OCI-LY1 (cell line): ENCODE results near the gene MCCC1.

Experiments
- H2AFZ ChIP-seq: fragments of 200-600 bp; sonication (generic), shearing (Covaris generic); 2 replicates; pipeline ENCODE4 v1.6.0; 2014; ENCODE audit warnings: antibody characterized with exemption, mild to moderate bottlenecking, low read length
- H3F3A ChIP-seq: fragments of 200-600 bp; sonication (generic), shearing (Covaris generic); 2 replicates; pipeline ENCODE4 v1.6.0; 2014; ENCODE audit warnings: mild to moderate bottlenecking, antibody characterized with exemption, low read length, moderate library complexity; ENCODE audit not compliant: insufficient read depth
- H3K27ac ChIP-seq: fragments of 200-600 bp; sonication (generic); 2 replicates; pipeline ENCODE4 v1.5.1; 2014; ENCODE audit warnings: low read length, mixed run types, mild to moderate bottlenecking, low read depth; ENCODE audit not compliant: poor library complexity, severe bottlenecking
- H3K27me3 ChIP-seq: fragments of 200-600 bp; sonication (generic); 2 replicates; pipeline ENCODE4 v1.6.0; 2014; ENCODE audit warnings: antibody characterized with exemption, mild to moderate bottlenecking, low read length, moderate library complexity; ENCODE audit not compliant: insufficient read depth
- H3K36me3 ChIP-seq: fragments of 200-600 bp; sonication (generic); 2 replicates; pipeline ENCODE4 v1.6.1; 2014; ENCODE audit warnings: mild to moderate bottlenecking, antibody characterized with exemption, low read length, moderate library complexity, mixed read lengths; ENCODE audit not compliant: insufficient read depth
- H3K4me1 ChIP-seq: fragments of 200-600 bp; sonication (generic); 2 replicates; pipeline ENCODE4 v1.5.1; 2014; ENCODE audit warnings: mild to moderate bottlenecking, low read length, moderate library complexity; ENCODE audit not compliant: insufficient read depth, severe bottlenecking
- H3K4me2 ChIP-seq: fragments of 200-600 bp; sonication (generic), shearing (Covaris generic); 2 replicates; pipeline ENCODE4 v1.6.1; 2014; ENCODE audit warnings: low read length
- H3K4me3 ChIP-seq: fragments of 200-600 bp; sonication (generic); 2 replicates; pipeline ENCODE4 v1.5.1; 2014; ENCODE audit warnings: low read length, low read depth, mild to moderate bottlenecking, mixed read lengths; ENCODE audit not compliant: poor library complexity, severe bottlenecking
- H3K79me2 ChIP-seq: fragments of 200-600 bp; shearing (Covaris generic); 2 replicates; pipeline ENCODE4 v1.6.1; 2016; ENCODE audit warnings: mixed run types, low read length, mixed read lengths; ENCODE audit not compliant: insufficient read depth
- H3K9ac ChIP-seq: fragments of 200-600 bp; sonication (generic), shearing (Covaris generic); 2 replicates; pipeline ENCODE4 v1.6.1; 2014; ENCODE audit warnings: mild to moderate bottlenecking, low read length, mixed read lengths
- H3K9me2 ChIP-seq: fragments of 200-600 bp; sonication (generic), shearing (Covaris generic); 2 replicates; pipeline ENCODE4 v1.6.1; 2014; ENCODE audit warnings: low read depth, mild to moderate bottlenecking, low read length, mixed read lengths
- H3K9me3 ChIP-seq: fragments of 200-600 bp; shearing (Covaris generic); 2 replicates; pipeline ENCODE4 v1.6.1; 2014; ENCODE audit warnings: low read length, mixed read lengths
- H4K20me1 ChIP-seq: fragments of 200-600 bp; sonication (generic), shearing (Covaris generic); 2 replicates; pipeline ENCODE4 v1.6.0; 2016; ENCODE audit warnings: mild to moderate bottlenecking, low read length; ENCODE audit not compliant: insufficient read depth
- CTCF ChIP-seq: fragments of 200-600 bp; sonication (generic), shearing (Covaris generic); IDR thresholded peaks from 2 replicates; pipeline ENCODE4 v1.5.1; 2017; ENCODE audit warnings: mild to moderate bottlenecking, antibody characterized with exemption, low read length, moderate library complexity, mixed read lengths
- EZH2 ChIP-seq: fragments of 200-600 bp; sonication (generic), shearing (Covaris generic); IDR thresholded peaks from 2 replicates; pipeline ENCODE4 v1.8.0; 2017; ENCODE audit warnings: borderline replicate concordance, mixed run types, mild to moderate bottlenecking, antibody characterized with exemption, low read length, moderate library complexity, mixed read lengths

The MCCC1 gene

GRCh38 chr3:182967218-182968204, 131.8 kb downstream of the MCCC1 start:
- H3K36me3 ChIP-seq = peaks cover 21% of the 10 kb centered on the region; the same call in 1 of the 2 replicates
- peaks cover 83% of the 10 kb centered on the region for H3K79me2 ChIP-seq
- H3K4me3 ChIP-seq = no peak overlapping the region
- H3K27me3 ChIP-seq = no peaks in the 10 kb centered on the region
- H3K4me2 ChIP-seq = peak overlapping the region; percentile 33
- no peak for TF ChIP-seq EZH2
- TF ChIP-seq CTCF = no peak
- no peaks in the 10 kb centered on the region for H3K9me2 ChIP-seq
- H2AFZ ChIP-seq = no peak overlapping the region
- H3F3A ChIP-seq = no peaks in the 10 kb centered on the region
- H4K20me1 ChIP-seq = no peaks in the 10 kb centered on the region
- H3K9me3 ChIP-seq = no peaks in the 10 kb centered on the region
- peaks cover 59% of the 10 kb centered on the region for H3K4me1 ChIP-seq
- H3K27ac ChIP-seq = peak overlapping the region; percentile 72
- H3K9ac ChIP-seq = no peak overlapping the region; the same call in 1 of the 2 replicates

GRCh38 chr3:182965861-182966366, 133.4 kb downstream of the MCCC1 start:
- Histone ChIP-seq H3K4me1 (peaks cover 43% of the 10 kb centered on the region), H4K20me1 (no peaks in the 10 kb centered on the region), H3K36me3 (peaks cover 37% of the 10 kb centered on the region; the same call in 1 of the 2 replicates), H3K79me2 (peaks cover 67% of the 10 kb centered on the region), H3K9me2 (no peaks in the 10 kb centered on the region), H3K4me3 (no peak overlapping the region), H3K4me2 (no peak overlapping the region), H3K27ac (peak overlapping the region; percentile 8), H3K9me3 (no peaks in the 10 kb centered on the region), H2AFZ (no peak overlapping the region), H3K27me3 (no peaks in the 10 kb centered on the region), H3F3A (no peaks in the 10 kb centered on the region), H3K9ac (no peak overlapping the region)
- no peak for TF ChIP-seq CTCF
- no peak for TF ChIP-seq EZH2
